Measurements from ENCODE around the gene CHCHD6.

CHCHD6 gene

GRCh38 chr3:127006781-127007436, 302.9 kb downstream of the CHCHD6 start:
- no peak overlapping the region for H2AFZ ChIP-seq (ENCODE audit: low read length)
- no peak overlapping the region for H4K8ac ChIP-seq (ENCODE audit: low read depth, low read length)
- no peak overlapping the region for H3K4ac ChIP-seq (ENCODE audit: low read length)
- peaks cover 0 to 2% of the 10 kb centered on the region in 2 donors for H3K9me3 ChIP-seq (replicated peaks in 1 of 2; ENCODE audit: control insufficient read depth in 2 of 2, insufficient read depth in 1 of 2, low read depth in 1 of 2, low read length in 2 of 2)
- no CpG with 5 or more reads among the region's 8 CpGs for WGBS, 2 donors (ENCODE audit: extremely low coverage in 2 of 2, insufficient read length in 2 of 2, insufficient replicate concordance in 1 of 2)
- no peak overlapping the region for H2BK15ac ChIP-seq (ENCODE audit: low read length)
- H3K79me1 ChIP-seq (ENCODE audit: low read depth, low read length), result peaks cover 27% of the 10 kb centered on the region
- no peak overlapping the region for H3K27ac ChIP-seq (replicated peaks; ENCODE audit: low read length)
- H2BK120ac ChIP-seq (ENCODE audit: low read depth, low read length), result no peak overlapping the region
- no peaks in the 10 kb centered on the region for H3K27me3 ChIP-seq (ENCODE audit: control insufficient read depth in 3 of 3, insufficient read depth in 3 of 3, low read depth in 1 of 3, low read length in 3 of 3)
- H2AK5ac ChIP-seq (ENCODE audit: low read depth, low read length), result peak overlapping the region; percentile 71
- no peak overlapping the region for H2BK5ac ChIP-seq (ENCODE audit: low read length)
- H4K91ac ChIP-seq (ENCODE audit: low read depth, low read length, poor library complexity), result no peak overlapping the region
- H3K9ac ChIP-seq (ENCODE audit: low read depth, low read length, poor library complexity), result no peak overlapping the region
- H3K18ac ChIP-seq (ENCODE audit: low read length), result peak overlapping the region; percentile 23
- H3K4me2 ChIP-seq (ENCODE audit: insufficient read depth, low read length, poor library complexity, severe bottlenecking), result no peak overlapping the region
- no peak overlapping the region for H3K23ac ChIP-seq (ENCODE audit: low read depth, low read length, poor library complexity)
- no peak overlapping the region for H3K14ac ChIP-seq (ENCODE audit: low read length)
- H2BK12ac ChIP-seq (ENCODE audit: low read length), result no peak overlapping the region
- H3K36me3 ChIP-seq (replicated peaks in 1 of 2; ENCODE audit: control insufficient read depth in 2 of 2, insufficient read depth in 2 of 2, low read length in 2 of 2), result peaks cover 31 to 34% of the 10 kb centered on the region in 2 donors
- peaks cover 16 to 20% of the 10 kb centered on the region in 2 donors for H3K4me1 ChIP-seq (ENCODE audit: control insufficient read depth in 2 of 2, insufficient read depth in 1 of 2, low read depth in 1 of 2, low read length in 2 of 2)
- DNase-seq (ENCODE audit: low spot score), result no peak
- H3K4me3 ChIP-seq (ENCODE audit: low read length in 2 of 2), result no peak overlapping the region

- Histone ChIP-seq H3K23ac (ENCODE audit: low read depth, low read length, poor library complexity) (peak overlapping the region; percentile 66), H3K4me2 (ENCODE audit: insufficient read depth, low read length, poor library complexity, severe bottlenecking) (no peak overlapping the region), H4K91ac (ENCODE audit: low read depth, low read length, poor library complexity) (no peak overlapping the region), H3K4me1 (ENCODE audit: control insufficient read depth in 2 of 2, insufficient read depth in 1 of 2, low read depth in 1 of 2, low read length in 2 of 2) (peaks cover 9 to 14% of the 10 kb centered on the region in 2 donors), H3K14ac (ENCODE audit: low read length) (no peak overlapping the region), H3K79me1 (ENCODE audit: low read depth, low read length) (peaks cover 24% of the 10 kb centered on the region), H3K4ac (ENCODE audit: low read length) (no peak overlapping the region), H3K4me3 (ENCODE audit: low read length in 2 of 2) (no peak overlapping the region), H3K27ac (replicated peaks; ENCODE audit: low read length) (no peak overlapping the region), H2BK5ac (ENCODE audit: low read length) (no peak overlapping the region), H3K36me3 (replicated peaks in 1 of 2; ENCODE audit: control insufficient read depth in 2 of 2, insufficient read depth in 2 of 2, low read length in 2 of 2) (peaks cover 39 to 44% of the 10 kb centered on the region in 2 donors), H3K18ac (ENCODE audit: low read length) (peak overlapping the region; percentile 3), H2BK15ac (ENCODE audit: low read length) (no peak overlapping the region), H3K27me3 (ENCODE audit: control insufficient read depth in 3 of 3, insufficient read depth in 3 of 3, low read depth in 1 of 3, low read length in 3 of 3) (no peaks in the 10 kb centered on the region), H2AK5ac (ENCODE audit: low read depth, low read length) (no peak overlapping the region), H2BK120ac (ENCODE audit: low read depth, low read length) (no peak overlapping the region), H2BK12ac (ENCODE audit: low read length) (no peak overlapping the region), H3K9ac (ENCODE audit: low read depth, low read length, poor library complexity) (no peak overlapping the region), H4K8ac (ENCODE audit: low read depth, low read length) (no peak overlapping the region), H2AFZ (ENCODE audit: low read length) (no peak overlapping the region), H3K9me3 (replicated peaks in 1 of 2; ENCODE audit: control insufficient read depth in 2 of 2, insufficient read depth in 1 of 2, low read depth in 1 of 2, low read length in 2 of 2) (peaks cover 0 to 2% of the 10 kb centered on the region in 2 donors)
- WGBS, 2 donors (ENCODE audit: extremely low coverage in 2 of 2, insufficient read length in 2 of 2, insufficient replicate concordance in 1 of 2), result no CpG with 5 or more reads among the region's 10 CpGs
- no peak for DNase-seq (ENCODE audit: low spot score)
Measured at GRCh38 chr3:127008236-127008635, 304.2 kb downstream of the CHCHD6 start.

GRCh38 chr3:127009531-127009930, 305.5 kb downstream of the CHCHD6 start:
- peak overlapping the region; percentile 68 for H2BK5ac ChIP-seq (ENCODE audit: low read length)
- H3K4me2 ChIP-seq (ENCODE audit: insufficient read depth, low read length, poor library complexity, severe bottlenecking), result no peak overlapping the region
- no peak overlapping the region for H2BK120ac ChIP-seq (ENCODE audit: low read depth, low read length)
- DNase-seq (ENCODE audit: low spot score), result no peak
- no peak overlapping the region for H2AK5ac ChIP-seq (ENCODE audit: low read depth, low read length)
- no peak overlapping the region for H3K23ac ChIP-seq (ENCODE audit: low read depth, low read length, poor library complexity)
- no peak overlapping the region for H3K4ac ChIP-seq (ENCODE audit: low read length)
- no peak overlapping the region for H4K91ac ChIP-seq (ENCODE audit: low read depth, low read length, poor library complexity)
- no peak overlapping the region for H3K14ac ChIP-seq (ENCODE audit: low read length)
- H3K4me3 ChIP-seq (ENCODE audit: low read length in 2 of 2), result no peak overlapping the region
- H3K27me3 ChIP-seq (ENCODE audit: control insufficient read depth in 3 of 3, insufficient read depth in 3 of 3, low read depth in 1 of 3, low read length in 3 of 3), result no peaks in the 10 kb centered on the region
- H3K27ac ChIP-seq (replicated peaks; ENCODE audit: low read length), result no peak overlapping the region
- H2AFZ ChIP-seq (ENCODE audit: low read length), result no peak overlapping the region
- WGBS, 2 donors (ENCODE audit: extremely low coverage in 2 of 2, insufficient read length in 2 of 2, insufficient replicate concordance in 1 of 2), result no CpG with 5 or more reads among the region's 10 CpGs
- peaks cover 25% of the 10 kb centered on the region for H3K79me1 ChIP-seq (ENCODE audit: low read depth, low read length)
- peaks cover 0 to 3% of the 10 kb centered on the region in 2 donors for H3K4me1 ChIP-seq (ENCODE audit: control insufficient read depth in 2 of 2, insufficient read depth in 1 of 2, low read depth in 1 of 2, low read length in 2 of 2)
- no peak overlapping the region for H2BK12ac ChIP-seq (ENCODE audit: low read length)
- H3K9me3 ChIP-seq (replicated peaks in 1 of 2; ENCODE audit: control insufficient read depth in 2 of 2, insufficient read depth in 1 of 2, low read depth in 1 of 2, low read length in 2 of 2), result peaks cover 0 to 2% of the 10 kb centered on the region in 2 donors
- H3K18ac ChIP-seq (ENCODE audit: low read length), result peak overlapping the region; percentile 39
- H3K36me3 ChIP-seq (replicated peaks in 1 of 2; ENCODE audit: control insufficient read depth in 2 of 2, insufficient read depth in 2 of 2, low read length in 2 of 2), result peaks cover 39 to 43% of the 10 kb centered on the region in 2 donors
- H4K8ac ChIP-seq (ENCODE audit: low read depth, low read length), result no peak overlapping the region
- H3K9ac ChIP-seq (ENCODE audit: low read depth, low read length, poor library complexity), result no peak overlapping the region
- no peak overlapping the region for H2BK15ac ChIP-seq (ENCODE audit: low read length)
